Measurements from ENCODE around the gene CLEC4E.

Gene CLEC4E

GRCh38 chr12:8517971-8518370 lies 22.7 kb downstream of the CLEC4E start:
- no peak for DNase-seq (ENCODE audit: extremely low read depth, low read depth)
- no peak for TF ChIP-seq CTCF (IDR thresholded peaks at IDR 0.05; ENCODE audit: low read depth, low read length, missing control alignments)

GRCh38 chr12:8513256-8513655 lies 27.4 kb downstream of the CLEC4E start, which contains the start of gene CLEC4D:
Gene CLEC4D, plus strand, starts transcription at chr12:8513503. Its CDS starts 230 bp downstream, at chr12:8513733.
- no peak for TF ChIP-seq CTCF (IDR thresholded peaks at IDR 0.05; ENCODE audit: low read depth, low read length, missing control alignments)
- DNase-seq (ENCODE audit: extremely low read depth, low read depth), result no peak
- H3K4me3 ChIP-seq (replicated peaks; ENCODE audit: low read depth, low read length), result no peak within 1 kb of the TSS

More at GRCh38 chr12:8517971-8518370, 22.7 kb downstream of the CLEC4E start:
- H3K4me3 ChIP-seq (replicated peaks; ENCODE audit: low read depth, low read length), result no peak overlapping the region

GRCh38 chr12:8508910-8509841 lies 31.5 kb downstream of the CLEC4E start:
- no peak for DNase-seq (ENCODE audit: extremely low read depth, low read depth)
- no peak overlapping the region for H3K4me3 ChIP-seq (replicated peaks; ENCODE audit: low read depth, low read length)
- no peak for TF ChIP-seq CTCF (IDR thresholded peaks at IDR 0.05; ENCODE audit: low read depth, low read length, missing control alignments)

- DNase-seq (ENCODE audit: extremely low read depth, low read depth), result no peak
- TF ChIP-seq CTCF (IDR thresholded peaks at IDR 0.05; ENCODE audit: low read depth, low read length, missing control alignments), result no peak
- H3K4me3 ChIP-seq (replicated peaks; ENCODE audit: low read depth, low read length), result no peak overlapping the region
Observed at GRCh38 chr12:8508223-8508622, 32.5 kb downstream of the CLEC4E start.

- no peak for TF ChIP-seq CTCF (IDR thresholded peaks at IDR 0.05; ENCODE audit: low read depth, low read length, missing control alignments)
- H3K4me3 ChIP-seq (replicated peaks; ENCODE audit: low read depth, low read length), result no peak overlapping the region
- no peak for DNase-seq (ENCODE audit: extremely low read depth, low read depth)
Observed at GRCh38 chr12:8507596-8507995, 33.1 kb downstream of the CLEC4E start.

- DNase-seq (ENCODE audit: extremely low read depth, low read depth), result no peak
- TF ChIP-seq CTCF (IDR thresholded peaks at IDR 0.05; ENCODE audit: low read depth, low read length, missing control alignments), result no peak
- H3K4me3 ChIP-seq (replicated peaks; ENCODE audit: low read depth, low read length), result no peak overlapping the region
Observed at GRCh38 chr12:8504351-8504750, 36.4 kb downstream of the CLEC4E start.
